ENCODE results near the gene TUBA3D.
"Not testable (repeated sequence)": the region's sequence is repeated elsewhere in the genome, so short reads cannot be mapped to it uniquely, and the experiment has no call there.

GRCh38 chr2:131470944-131471343 lies 5.0 kb upstream of the TUBA3D start:
- TF ChIP-seq NR1H2 (CRISPR knock-in tag; IDR thresholded peaks at IDR 0.05); EWSR1 (IDR thresholded peaks at IDR 0.05; ENCODE audit: borderline replicate concordance, low read depth, partially characterized antibody); IRF1 (CRISPR knock-in tag; IDR thresholded peaks at IDR 0.05; ENCODE audit: borderline replicate concordance); PKNOX1 (IDR thresholded peaks at IDR 0.05); EZH2 (IDR thresholded peaks at IDR 0.05; ENCODE audit: borderline replicate concordance, low read depth, low read length); RBBP5 (IDR thresholded peaks at IDR 0.05; ENCODE audit: borderline replicate concordance, insufficient read depth, low read length, poor library complexity, severe bottlenecking); FOXP1 (CRISPR knock-in tag; IDR thresholded peaks at IDR 0.05); PHF8 (IDR thresholded peaks at IDR 0.05; ENCODE audit: borderline replicate concordance, low read length); ATF6 (CRISPR knock-in tag; IDR thresholded peaks at IDR 0.05); FOS (IDR thresholded peaks at IDR 0.05; ENCODE audit: extremely low read depth, insufficient read length): not testable (repeated sequence)

Measured in K562 (cell line).